Immature natural killer cell (primary cell): Measurements from ENCODE around the gene CAMK1D. TPM values are rescaled to one million over a fixed set of nuclear protein-coding genes. Genes with fewer than 3 reads are reported as not detected.
A peak's percentile ranks its signal among the peaks of the same experiment; 100 is the strongest.
"Not testable (repeated sequence)": the region's sequence is repeated elsewhere in the genome, so short reads cannot be mapped to it uniquely, and the experiment has no call there.

ENCODE experiments used
- DNase-seq, 3 donors: peaks; one replicate each; pipeline ENCODE4 v3.0.0; 2022; ENCODE audit warnings: mixed read lengths in 1 of 3
- H3K27ac Mint-ChIP-seq, 6 donors: one replicate each; pipeline ENCODE4 v1.8.0; 2020; ENCODE audit warnings: mixed read lengths in 6 of 6, mild to moderate bottlenecking in 5 of 6, inconsistent platforms in 4 of 6, moderate library complexity in 3 of 6
- H3K27me3 Mint-ChIP-seq, 3 donors: one replicate each; pipeline ENCODE4 v1.8.0; 2020 to 2021; ENCODE audit warnings: low read depth in 3 of 3, mild to moderate bottlenecking in 3 of 3, mixed read lengths in 3 of 3, moderate library complexity in 3 of 3, inconsistent platforms in 1 of 3
- H3K36me3 Mint-ChIP-seq, 3 donors: one replicate each; pipeline ENCODE4 v1.8.0; 2020; ENCODE audit warnings: mixed read lengths in 3 of 3, inconsistent platforms in 2 of 3, mild to moderate bottlenecking in 2 of 3
- H3K4me1 Mint-ChIP-seq, 2 donors: one replicate each; pipeline ENCODE4 v1.8.0; 2020; ENCODE audit warnings: inconsistent platforms in 2 of 2, mild to moderate bottlenecking in 2 of 2, mixed read lengths in 2 of 2, moderate library complexity in 1 of 2
- H3K4me3 Mint-ChIP-seq, 5 donors: one replicate each; pipeline ENCODE4 v1.8.0; 2020; ENCODE audit warnings: mild to moderate bottlenecking in 5 of 5, mixed read lengths in 5 of 5, inconsistent platforms in 3 of 5, moderate library complexity in 3 of 5
- H3K9me3 Mint-ChIP-seq, 6 donors: one replicate each; pipeline ENCODE4 v1.8.0; 2020; ENCODE audit warnings: mild to moderate bottlenecking in 6 of 6, mixed read lengths in 6 of 6, inconsistent platforms in 4 of 6, moderate library complexity in 3 of 6
- polyA plus RNA-seq, 3 donors: library from polyadenylated mRNA; unstranded; fragments of 300-500 nt; fragmentation: Illumina TruSeq; gene quantifications; one replicate each; pipeline ENCODE4 v1.2.3, GENCODE V29; 2021

Gene CAMK1D
- polyA plus RNA-seq, 3 donors from 2014 or later = 5.3 to 19.3 (median 7.7) TPM

DNA sequence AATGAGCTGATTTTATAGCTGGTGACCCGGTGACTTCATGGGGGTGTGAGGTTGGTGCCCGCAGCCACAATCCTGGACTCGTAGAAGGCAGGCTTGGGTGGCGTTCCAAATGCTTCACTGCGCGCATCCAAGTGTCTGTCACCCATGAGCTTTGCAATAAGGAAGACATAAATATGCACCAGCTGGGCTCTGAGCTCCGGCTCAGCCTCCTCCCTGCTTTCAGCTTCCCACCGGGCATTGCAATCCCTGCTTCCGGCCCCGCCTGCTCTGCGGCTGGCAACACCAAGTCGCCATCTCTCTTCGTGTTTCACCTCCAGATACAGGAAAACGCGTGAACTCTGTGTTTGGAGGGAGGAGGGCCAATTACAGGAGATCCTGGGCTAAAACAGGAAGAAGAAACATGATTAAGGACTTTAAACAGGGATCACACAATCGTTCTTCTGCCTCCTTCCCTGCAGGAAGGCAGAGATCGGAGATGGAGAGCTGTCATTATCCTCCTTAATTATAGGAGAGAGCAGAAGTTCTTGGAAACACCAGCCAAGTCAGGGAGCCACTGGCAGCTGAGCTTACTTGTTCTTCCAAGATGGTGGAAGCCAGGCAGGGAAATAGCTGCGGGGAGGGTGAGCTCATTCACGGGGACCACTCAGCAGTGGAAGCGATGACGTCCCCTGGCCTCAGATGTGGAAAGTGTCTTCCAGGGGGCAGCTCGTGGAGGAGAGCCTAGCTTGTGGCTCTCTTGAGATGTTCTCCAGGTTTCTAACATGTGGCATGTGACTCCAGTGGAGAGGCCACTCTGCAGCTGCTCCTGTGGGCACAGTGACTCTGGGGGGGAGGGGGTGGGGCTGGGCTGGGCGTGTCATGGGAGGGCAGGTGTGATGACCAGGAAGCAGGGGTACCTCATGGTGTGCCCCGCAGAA lies 134.9 kb downstream of the CAMK1D start:
- DNase-seq = no peak
- Mint-ChIP-seq H3K27ac (no peak overlapping the region), H3K36me3 (no peaks in the 10 kb centered on the region), H3K27me3 (peaks cover 0 to 5% (median 0%) of the 10 kb centered on the region in 3 donors), H3K4me3 (no peak overlapping the region), H3K9me3 (no peaks in the 10 kb centered on the region), H3K4me1 (peaks cover 45 to 46% of the 10 kb centered on the region in 2 donors)

DNA sequence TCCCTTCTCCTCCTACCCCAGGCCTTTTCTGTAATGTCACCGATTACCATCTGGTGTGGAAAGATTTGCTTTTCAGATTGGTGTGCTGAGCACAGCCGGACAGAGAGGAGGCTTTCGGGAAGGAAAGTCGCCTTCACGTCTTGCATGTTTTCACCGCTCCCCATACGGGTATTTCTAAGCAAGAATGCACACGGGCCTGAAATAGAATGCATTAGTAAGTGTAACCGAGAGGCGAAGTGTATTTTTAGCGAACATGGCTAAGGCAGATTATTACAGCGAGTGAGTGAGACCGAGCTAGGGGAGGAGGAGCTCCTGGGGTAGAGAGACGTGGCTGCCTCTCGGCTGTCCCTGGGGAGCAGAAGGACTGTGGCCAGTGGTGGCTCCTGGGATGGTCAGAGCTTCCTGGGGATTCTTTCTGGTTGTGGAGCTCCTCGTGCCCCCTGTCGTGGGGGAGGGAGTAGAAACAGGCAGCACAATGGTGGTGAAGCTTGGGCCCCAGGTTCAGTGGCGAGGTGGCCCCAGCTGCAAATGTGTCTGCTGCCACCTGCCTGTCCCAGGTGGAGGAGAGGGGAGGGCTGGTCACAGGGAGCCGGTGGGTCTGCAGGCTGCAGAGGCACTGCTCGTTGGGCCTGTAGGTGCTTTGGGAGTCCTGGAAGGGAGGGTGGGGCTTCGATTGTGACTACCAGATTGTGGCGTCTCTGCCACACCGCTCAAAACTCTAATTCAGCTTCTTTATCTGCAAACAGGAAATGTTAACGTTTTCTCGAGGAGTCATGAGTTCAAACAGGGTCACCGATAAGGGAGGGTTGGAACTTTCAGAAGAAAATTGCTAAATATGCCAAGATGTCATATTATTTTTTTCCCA lies 135.8 kb downstream of the CAMK1D start:
- H3K27ac Mint-ChIP-seq = peak overlapping the region in 3 of 6 donors; percentile 26 to 71 (median 44)
- H3K9me3 Mint-ChIP-seq = no peaks in the 10 kb centered on the region
- DNase-seq = no peak
- H3K27me3 Mint-ChIP-seq = peaks cover 0 to 5% (median 3%) of the 10 kb centered on the region in 3 donors
- H3K36me3 Mint-ChIP-seq = no peaks in the 10 kb centered on the region
- H3K4me1 Mint-ChIP-seq = peaks cover 43 to 45% of the 10 kb centered on the region in 2 donors
- H3K4me3 Mint-ChIP-seq = peak overlapping the region in 2 of 5 donors; percentile 13 to 21

GRCh38 chr10:12487366-12487765 lies 138.0 kb downstream of the CAMK1D start:
- H3K27ac Mint-ChIP-seq = peak overlapping the region in 1 of 6 donors; percentile 32
- H3K27me3 Mint-ChIP-seq = peaks cover 0 to 5% (median 3%) of the 10 kb centered on the region in 3 donors
- H3K4me3 Mint-ChIP-seq = no peak overlapping the region
- DNase-seq = no peak
- H3K36me3 Mint-ChIP-seq = no peaks in the 10 kb centered on the region
- H3K9me3 Mint-ChIP-seq = no peaks in the 10 kb centered on the region
- H3K4me1 Mint-ChIP-seq = peaks cover 33 to 35% of the 10 kb centered on the region in 2 donors

DNA sequence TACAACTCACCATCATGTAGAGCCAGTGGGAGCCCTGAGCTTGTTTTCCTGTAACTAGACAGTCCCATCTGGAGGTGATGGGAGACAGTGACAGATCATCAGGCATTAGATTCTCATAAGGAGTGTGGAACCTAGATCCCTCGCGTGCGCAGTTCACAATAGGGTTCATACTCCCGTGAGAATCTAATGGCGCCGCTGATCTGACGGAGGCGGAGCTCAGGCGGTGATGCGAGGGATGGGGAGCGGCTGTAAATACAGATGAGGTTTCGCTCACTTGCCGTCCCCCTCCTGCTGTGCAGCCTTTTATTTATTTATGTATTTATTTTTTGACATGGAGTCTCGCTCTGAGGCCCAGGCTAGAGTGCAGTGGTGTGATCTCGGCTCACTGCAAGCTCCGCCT lies 139.3 kb downstream of the CAMK1D start:
- Mint-ChIP-seq H3K4me1 (peaks cover 27 to 35% of the 10 kb centered on the region in 2 donors), H3K36me3 (no peaks in the 10 kb centered on the region), H3K27ac (no peak overlapping the region), H3K27me3 (peaks cover 0 to 5% (median 5%) of the 10 kb centered on the region in 3 donors), H3K9me3 (no peaks in the 10 kb centered on the region), H3K4me3 (no peak overlapping the region)
- DNase-seq = no peak

DNA sequence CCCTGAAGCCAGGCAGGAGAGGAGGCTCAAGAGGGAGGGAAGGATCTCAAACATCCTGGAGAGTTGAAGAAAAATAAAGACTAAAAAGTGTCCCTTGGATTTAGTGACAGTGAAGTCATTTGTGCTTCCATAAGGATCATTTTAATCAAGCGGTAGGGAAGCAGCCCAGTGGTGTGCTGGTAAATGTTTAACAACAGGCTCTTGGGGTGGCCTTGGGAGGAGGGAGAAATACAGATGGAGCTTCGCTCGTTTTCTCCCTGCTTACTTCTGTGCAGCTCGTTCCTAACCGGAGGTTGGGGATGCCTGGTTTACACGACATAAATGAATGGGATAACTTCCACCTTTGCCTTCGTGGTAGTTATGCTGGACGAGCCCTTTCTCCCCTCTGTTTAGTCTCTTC lies 140.0 kb downstream of the CAMK1D start:
- H3K36me3 Mint-ChIP-seq = no peaks in the 10 kb centered on the region
- peaks cover 0 to 5% (median 3%) of the 10 kb centered on the region in 3 donors for H3K27me3 Mint-ChIP-seq
- DNase-seq = no peak
- peak overlapping the region in 2 of 6 donors; percentile 31 to 49 for H3K27ac Mint-ChIP-seq
- H3K4me1 Mint-ChIP-seq = peaks cover 27 to 30% of the 10 kb centered on the region in 2 donors
- H3K9me3 Mint-ChIP-seq = no peaks in the 10 kb centered on the region
- H3K4me3 Mint-ChIP-seq = no peak overlapping the region

GRCh38 chr10:12489806-12490205 lies 140.5 kb downstream of the CAMK1D start:
- H3K4me1 Mint-ChIP-seq = peaks cover 26 to 29% of the 10 kb centered on the region in 2 donors
- DNase-seq = no peak
- H3K9me3 Mint-ChIP-seq = no peaks in the 10 kb centered on the region
- no peak overlapping the region for H3K4me3 Mint-ChIP-seq
- H3K36me3 Mint-ChIP-seq = no peaks in the 10 kb centered on the region
- H3K27ac Mint-ChIP-seq = peak overlapping the region in 2 of 6 donors; percentile 31 to 49
- peaks cover 0 to 5% (median 3%) of the 10 kb centered on the region in 3 donors for H3K27me3 Mint-ChIP-seq

GRCh38 chr10:12490963-12491362 lies 141.6 kb downstream of the CAMK1D start:
- H3K36me3 Mint-ChIP-seq = no peaks in the 10 kb centered on the region
- no peak for DNase-seq
- peaks cover 0 to 5% (median 1%) of the 10 kb centered on the region in 3 donors for H3K27me3 Mint-ChIP-seq
- no peaks in the 10 kb centered on the region for H3K9me3 Mint-ChIP-seq
- H3K4me3 Mint-ChIP-seq = no peak overlapping the region
- H3K4me1 Mint-ChIP-seq = peaks cover 15 to 19% of the 10 kb centered on the region in 2 donors
- H3K27ac Mint-ChIP-seq = peak overlapping the region in 1 of 6 donors; percentile 56

DNA sequence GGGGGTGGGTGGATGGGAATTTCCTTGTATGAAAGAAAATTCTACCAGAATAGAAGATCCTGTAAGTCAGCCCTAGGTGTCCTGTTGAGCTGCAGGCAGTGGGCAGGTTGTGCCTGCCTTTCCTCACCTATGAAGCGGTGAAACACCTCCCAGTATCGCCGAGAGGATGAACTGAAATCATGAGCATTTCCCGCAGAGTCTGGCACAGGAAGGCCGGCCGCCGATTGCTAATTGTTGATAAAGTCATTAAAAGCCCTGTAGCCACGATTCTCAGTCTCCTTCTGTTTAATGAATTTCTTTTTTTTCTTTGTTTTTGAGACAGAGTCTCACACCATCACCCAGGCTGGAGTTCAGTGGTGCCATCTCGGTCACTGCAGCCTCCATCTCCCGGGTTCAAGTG lies 142.1 kb downstream of the CAMK1D start:
- Mint-ChIP-seq H3K27me3 (peaks cover 0 to 5% (median 1%) of the 10 kb centered on the region in 3 donors), H3K27ac (no peak overlapping the region), H3K4me3 (no peak overlapping the region), H3K9me3 (no peaks in the 10 kb centered on the region), H3K4me1 (peaks cover 15 to 16% of the 10 kb centered on the region in 2 donors), H3K36me3 (no peaks in the 10 kb centered on the region)
- no peak for DNase-seq

DNA sequence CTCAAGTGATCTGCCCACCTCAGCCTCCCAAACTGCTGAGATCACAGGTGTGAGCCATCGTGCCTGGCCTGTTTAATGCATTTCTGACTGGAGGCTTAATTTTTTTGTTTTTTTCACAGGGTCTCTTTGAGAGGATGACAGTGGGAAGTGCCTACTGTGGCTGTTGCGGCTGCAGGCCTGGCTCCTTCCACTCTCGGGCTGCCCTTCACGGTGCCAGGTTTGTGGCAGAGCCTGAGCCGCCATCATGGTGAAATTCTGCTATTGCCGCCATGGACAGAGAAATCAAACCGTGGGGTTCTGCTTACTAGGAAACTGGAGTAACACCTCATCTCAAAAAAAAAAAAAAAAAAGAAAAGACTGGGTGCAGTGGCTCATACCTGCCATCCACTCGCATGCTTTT lies 142.7 kb downstream of the CAMK1D start:
- Mint-ChIP-seq H3K36me3 (no peaks in the 10 kb centered on the region), H3K27me3 (peaks cover 0 to 5% (median 0%) of the 10 kb centered on the region in 3 donors), H3K4me1 (peaks cover 15 to 16% of the 10 kb centered on the region in 2 donors), H3K9me3 (no peaks in the 10 kb centered on the region), H3K4me3 (no peak overlapping the region), H3K27ac (no peak overlapping the region)
- DNase-seq = no peak

DNA sequence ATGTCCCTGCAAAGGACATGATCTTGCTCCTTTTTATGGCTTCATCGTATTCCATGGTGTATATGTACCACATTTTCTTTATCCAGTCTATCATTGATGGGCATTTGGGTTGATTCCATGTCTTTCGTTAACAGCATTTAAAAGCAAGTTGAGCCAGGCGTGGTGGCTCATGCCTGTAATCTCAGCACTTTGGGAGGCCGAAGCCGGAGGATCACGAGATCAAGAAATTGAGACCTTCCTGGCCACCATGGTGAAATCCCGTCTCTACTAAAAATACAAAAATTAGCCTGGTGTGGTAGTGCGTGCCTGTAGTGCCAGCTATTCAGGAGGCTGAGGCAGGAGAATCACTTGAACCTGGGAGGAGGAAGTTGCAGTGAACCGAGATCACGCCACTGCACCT lies 147.7 kb downstream of the CAMK1D start:
- H3K4me3 Mint-ChIP-seq, H3K27ac Mint-ChIP-seq, DNase-seq, H3K9me3 Mint-ChIP-seq, H3K27me3 Mint-ChIP-seq, H3K36me3 Mint-ChIP-seq: not testable (repeated sequence)
- H3K4me1 Mint-ChIP-seq = peaks cover 39 to 40% of the 10 kb centered on the region in 2 donors

DNA sequence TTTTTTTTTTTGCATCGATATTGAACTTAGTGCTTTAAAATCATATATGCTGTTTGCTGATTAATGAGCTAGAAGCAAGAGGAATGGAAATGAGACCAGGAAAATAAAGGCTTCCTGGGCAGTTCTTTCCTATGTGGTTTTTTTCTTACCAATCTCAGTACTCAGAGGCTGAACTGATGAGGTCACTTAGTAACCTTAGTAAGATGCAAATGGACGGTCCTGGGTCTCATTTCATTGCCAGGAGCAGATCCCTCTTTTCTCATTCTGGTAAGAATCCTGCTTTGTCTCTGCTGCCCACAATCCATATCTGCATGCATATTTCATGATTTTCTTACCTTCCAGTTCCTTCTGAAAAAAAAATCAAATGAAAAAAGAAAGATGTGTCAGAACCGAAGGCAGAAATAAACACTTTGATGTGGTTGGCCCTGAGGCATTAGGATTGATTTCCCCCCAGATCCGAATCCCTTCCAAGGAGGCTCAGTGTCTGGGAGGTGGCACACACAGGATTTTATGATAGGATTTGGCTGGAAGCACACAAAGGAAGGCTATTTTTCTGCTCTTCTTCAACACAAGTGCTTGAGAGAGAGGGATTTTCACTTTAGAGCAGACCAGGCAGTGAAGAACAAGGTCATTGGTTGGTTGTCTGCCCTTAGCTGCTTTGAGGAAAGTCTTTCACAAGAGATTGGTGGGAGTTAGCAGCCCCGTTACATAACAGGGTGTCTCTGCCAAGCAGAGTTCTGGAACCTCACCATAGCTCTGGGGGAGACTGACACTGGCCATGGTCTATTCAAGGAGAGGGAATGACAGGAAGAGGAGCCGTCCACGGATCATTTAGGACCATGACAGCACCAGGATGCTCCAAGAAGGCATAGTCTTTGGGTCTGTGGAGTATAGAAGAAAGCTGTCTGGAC lies 150.0 kb downstream of the CAMK1D start:
- Mint-ChIP-seq H3K4me1 (peaks cover 39 to 50% of the 10 kb centered on the region in 2 donors), H3K36me3 (peaks cover 0 to 11% (median 10%) of the 10 kb centered on the region in 3 donors), H3K9me3 (no peaks in the 10 kb centered on the region), H3K27ac (peak overlapping the region in 2 of 6 donors; percentile 16 to 40), H3K27me3 (peaks cover 0 to 2% (median 0%) of the 10 kb centered on the region in 3 donors), H3K4me3 (no peak overlapping the region)
- no peak for DNase-seq

DNA sequence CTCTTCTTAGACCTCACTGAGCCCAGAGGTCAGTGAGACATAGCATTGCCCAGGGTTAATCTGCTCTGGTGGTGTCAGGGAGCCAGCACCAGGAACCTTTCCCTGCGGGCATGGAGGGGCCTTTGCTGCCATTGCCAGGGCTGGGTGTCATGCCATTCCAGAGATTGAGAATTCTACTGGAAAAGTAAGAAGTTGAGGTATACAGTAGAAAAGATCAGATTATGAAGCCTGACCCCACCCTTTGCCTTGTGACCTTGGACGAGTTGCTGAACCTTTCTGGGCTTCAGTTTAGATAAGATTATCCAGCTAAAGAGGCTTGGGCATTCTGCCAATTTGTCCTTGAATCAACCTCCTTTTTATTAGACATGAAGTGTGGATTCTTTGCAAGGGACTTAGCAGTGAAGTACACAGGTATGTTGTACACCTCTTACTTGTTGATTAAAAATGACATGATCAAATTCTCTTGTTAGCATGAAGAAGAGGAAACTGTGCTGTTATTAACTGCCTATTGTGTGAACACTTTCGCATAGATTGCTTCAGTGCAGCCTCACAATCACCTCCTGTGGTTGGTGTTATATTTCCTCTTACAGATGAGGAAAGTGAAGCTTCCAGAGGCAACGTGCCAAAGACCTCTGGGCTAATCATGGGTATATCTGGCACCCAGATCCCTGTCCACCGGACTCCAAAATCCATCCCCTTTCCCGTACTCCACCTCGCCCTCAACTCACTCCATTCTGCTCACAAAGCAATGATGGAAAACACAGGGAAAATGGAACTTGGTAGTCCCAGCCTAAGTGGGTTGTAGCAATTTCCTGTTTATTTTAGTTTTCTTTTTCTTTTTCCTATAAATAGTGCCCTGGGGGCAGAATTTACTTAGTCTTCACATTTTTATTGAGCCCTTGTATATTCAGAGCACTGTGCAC lies 151.3 kb downstream of the CAMK1D start:
- DNase-seq = no peak
- Mint-ChIP-seq H3K27ac (peak overlapping the region in 2 of 6 donors; percentile 0 to 23), H3K36me3 (peaks cover 0 to 11% (median 10%) of the 10 kb centered on the region in 3 donors), H3K27me3 (peaks cover 0 to 2% (median 2%) of the 10 kb centered on the region in 3 donors), H3K4me3 (no peak overlapping the region), H3K9me3 (no peaks in the 10 kb centered on the region), H3K4me1 (peaks cover 45 to 58% of the 10 kb centered on the region in 2 donors)
